ENCODE measurements around the gene ZNF697. TPM values are rescaled to one million over a fixed set of nuclear protein-coding genes. Genes with fewer than 3 reads are reported as not detected.
"Not testable (repeated sequence)": the region's sequence is repeated elsewhere in the genome, so short reads cannot be mapped to it uniquely, and the experiment has no call there.

ZNF697 gene
- total RNA-seq, 1 donor from 2014 or later, result 13.0 TPM

GRCh38 chr1:119622311-119623192 lies 25.5 kb downstream of the ZNF697 start:
- intact Hi-C loops (cut with micrococcal nuclease), result no loop called here
- Mint-ChIP-seq H3K27me3 (ENCODE audit: low read depth) (no peaks in the 10 kb centered on the region), H3K4me1 (ENCODE audit: low read depth) (peaks cover 14% of the 10 kb centered on the region), H3K36me3 (ENCODE audit: low read depth) (peaks cover 52% of the 10 kb centered on the region), H3K27ac (no peak overlapping the region), H3K9me3 (no peaks in the 10 kb centered on the region), H3K4me3 (ENCODE audit: low read depth) (no peak overlapping the region)
- no peak for DNase-seq (ENCODE audit: low spot score)

GRCh38 chr1:119621705-119622104 lies 26.4 kb downstream of the ZNF697 start:
- Mint-ChIP-seq H3K9me3 (no peaks in the 10 kb centered on the region), H3K27ac (no peak overlapping the region), H3K4me3 (ENCODE audit: low read depth) (no peak overlapping the region), H3K27me3 (ENCODE audit: low read depth) (no peaks in the 10 kb centered on the region), H3K36me3 (ENCODE audit: low read depth) (peaks cover 47% of the 10 kb centered on the region), H3K4me1 (ENCODE audit: low read depth) (peaks cover 19% of the 10 kb centered on the region)
- intact Hi-C loops (cut with micrococcal nuclease), result no loop called here
- DNase-seq (ENCODE audit: low spot score), result no peak

- no peaks in the 10 kb centered on the region for H3K27me3 Mint-ChIP-seq (ENCODE audit: low read depth)
- intact Hi-C loops (cut with micrococcal nuclease), result no loop called here
- peaks cover 23% of the 10 kb centered on the region for H3K36me3 Mint-ChIP-seq (ENCODE audit: low read depth)
- H3K4me1 Mint-ChIP-seq (ENCODE audit: low read depth), result peaks cover 19% of the 10 kb centered on the region
- no peak for DNase-seq (ENCODE audit: low spot score)
- H3K4me3 Mint-ChIP-seq (ENCODE audit: low read depth), result no peak overlapping the region
- H3K27ac Mint-ChIP-seq, result no peak overlapping the region
- H3K9me3 Mint-ChIP-seq, result no peaks in the 10 kb centered on the region
Measured at GRCh38 chr1:119617751-119618691, 30.0 kb downstream of the ZNF697 start.

GRCh38 chr1:119616748-119617147 lies 31.3 kb downstream of the ZNF697 start:
- H3K4me3 Mint-ChIP-seq (ENCODE audit: low read depth); DNase-seq (ENCODE audit: low spot score); H3K9me3 Mint-ChIP-seq; intact Hi-C loops (cut with micrococcal nuclease); H3K27me3 Mint-ChIP-seq (ENCODE audit: low read depth); H3K27ac Mint-ChIP-seq: not testable (repeated sequence)
- Mint-ChIP-seq H3K36me3 (ENCODE audit: low read depth) (peaks cover 15% of the 10 kb centered on the region), H3K4me1 (ENCODE audit: low read depth) (peaks cover 17% of the 10 kb centered on the region)

- H3K27ac Mint-ChIP-seq; H3K36me3 Mint-ChIP-seq (ENCODE audit: low read depth); H3K4me3 Mint-ChIP-seq (ENCODE audit: low read depth); H3K27me3 Mint-ChIP-seq (ENCODE audit: low read depth); DNase-seq (ENCODE audit: low spot score); H3K9me3 Mint-ChIP-seq; intact Hi-C loops (cut with micrococcal nuclease): not testable (repeated sequence)
- peaks cover 17% of the 10 kb centered on the region for H3K4me1 Mint-ChIP-seq (ENCODE audit: low read depth)
Measured at GRCh38 chr1:119615100-119615499, 33.0 kb downstream of the ZNF697 start.

GRCh38 chr1:119613769-119614720 lies 34.0 kb downstream of the ZNF697 start:
- Mint-ChIP-seq H3K9me3 (no peaks in the 10 kb centered on the region), H3K27me3 (ENCODE audit: low read depth) (peaks cover 2% of the 10 kb centered on the region), H3K27ac (no peak overlapping the region), H3K36me3 (ENCODE audit: low read depth) (peaks cover 5% of the 10 kb centered on the region), H3K4me1 (ENCODE audit: low read depth) (peaks cover 17% of the 10 kb centered on the region), H3K4me3 (ENCODE audit: low read depth) (no peak overlapping the region)
- intact Hi-C loops (cut with micrococcal nuclease), result loop anchor here (1.0 kb wide), 2 partner anchors 49 to 61 kb away; no protein-coding TSS in a partner anchor
- peak; percentile 70 for DNase-seq (ENCODE audit: low spot score)

GRCh38 chr1:119611701-119612113 lies 36.4 kb downstream of the ZNF697 start:
- H3K27me3 Mint-ChIP-seq (ENCODE audit: low read depth), result peaks cover 2% of the 10 kb centered on the region
- H3K4me3 Mint-ChIP-seq (ENCODE audit: low read depth), result no peak overlapping the region
- peaks cover under 1% of the 10 kb centered on the region for H3K4me1 Mint-ChIP-seq (ENCODE audit: low read depth)
- DNase-seq (ENCODE audit: low spot score), result peak; percentile 63
- H3K27ac Mint-ChIP-seq, result no peak overlapping the region
- H3K36me3 Mint-ChIP-seq (ENCODE audit: low read depth), result no peaks in the 10 kb centered on the region
- intact Hi-C loops (cut with micrococcal nuclease), result no loop called here
- H3K9me3 Mint-ChIP-seq, result no peaks in the 10 kb centered on the region

- H3K4me3 Mint-ChIP-seq (ENCODE audit: low read depth); H3K36me3 Mint-ChIP-seq (ENCODE audit: low read depth); H3K4me1 Mint-ChIP-seq (ENCODE audit: low read depth); H3K27me3 Mint-ChIP-seq (ENCODE audit: low read depth); intact Hi-C loops (cut with micrococcal nuclease); DNase-seq (ENCODE audit: low spot score); H3K27ac Mint-ChIP-seq; H3K9me3 Mint-ChIP-seq: not testable (repeated sequence)
Measured at GRCh38 chr1:119608816-119609215, 39.2 kb downstream of the ZNF697 start.

- H3K9me3 Mint-ChIP-seq; H3K36me3 Mint-ChIP-seq (ENCODE audit: low read depth); H3K4me3 Mint-ChIP-seq (ENCODE audit: low read depth); H3K27me3 Mint-ChIP-seq (ENCODE audit: low read depth); H3K27ac Mint-ChIP-seq; DNase-seq (ENCODE audit: low spot score); intact Hi-C loops (cut with micrococcal nuclease); H3K4me1 Mint-ChIP-seq (ENCODE audit: low read depth): not testable (repeated sequence)
Measured at GRCh38 chr1:119607087-119607807, 40.8 kb downstream of the ZNF697 start.

- H3K9me3 Mint-ChIP-seq, result no peaks in the 10 kb centered on the region
- intact Hi-C loops (cut with micrococcal nuclease), result no loop called here
- no peak overlapping the region for H3K4me3 Mint-ChIP-seq (ENCODE audit: low read depth)
- no peak for DNase-seq (ENCODE audit: low spot score)
- H3K27me3 Mint-ChIP-seq (ENCODE audit: low read depth), result peaks cover 3% of the 10 kb centered on the region
- peaks cover 5% of the 10 kb centered on the region for H3K4me1 Mint-ChIP-seq (ENCODE audit: low read depth)
- no peak overlapping the region for H3K27ac Mint-ChIP-seq
- H3K36me3 Mint-ChIP-seq (ENCODE audit: low read depth), result no peaks in the 10 kb centered on the region
Measured at GRCh38 chr1:119606394-119606793, 41.7 kb downstream of the ZNF697 start.

- Mint-ChIP-seq H3K27me3 (ENCODE audit: low read depth) (peaks cover 3% of the 10 kb centered on the region), H3K9me3 (no peaks in the 10 kb centered on the region), H3K4me3 (ENCODE audit: low read depth) (no peak overlapping the region), H3K4me1 (ENCODE audit: low read depth) (peaks cover 5% of the 10 kb centered on the region), H3K36me3 (ENCODE audit: low read depth) (no peaks in the 10 kb centered on the region), H3K27ac (no peak overlapping the region)
- no peak for DNase-seq (ENCODE audit: low spot score)
- intact Hi-C loops (cut with micrococcal nuclease), result no loop called here
Measured at GRCh38 chr1:119605686-119606085, 42.4 kb downstream of the ZNF697 start.
